GM12878 (cell line): ENCODE data around the gene LSM5. TPM values are rescaled to one million over a fixed set of nuclear protein-coding genes. Genes with fewer than 3 reads are reported as not detected.

Experiments used
- ATAC-seq: fragments of 200-7000 bp; cut with Tn5 transposase; 3 replicates; pipeline ENCODE4 v1.9.1; 2020; ENCODE audit warnings: mild to moderate bottlenecking, moderate library complexity
- BruUV-seq: library from RNA; stranded (reverse); fragments of 400-500 nt; replicated peaks from 2 replicates; lab custom pipeline; 2021; lab: Mats Ljungman, UMichigan
- CTCF ChIA-PET: fragments of 300-600 bp; sonication (Branson Sonifier 250); formaldehyde crosslinking; extraction: SDS; loops from one replicate; lab custom pipeline; 2021; ENCODE audit warnings: inconsistent platforms; lab: Yijun Ruan, JAX
- POLR2A ChIA-PET: fragments of 350-600 bp; formaldehyde crosslinking; extraction: SDS; loops from one replicate; lab custom pipeline; 2021; ENCODE audit warnings: inconsistent platforms; lab: Charles Lee
- RAD21 ChIA-PET: fragments of 300-600 bp; sonication (Branson Sonifier 250); formaldehyde crosslinking; loops from one replicate; lab custom pipeline; 2023; ENCODE audit warnings: antibody characterized with exemption; ENCODE audit not compliant: unreplicated experiment; lab: Charles Lee
- SMC1A ChIA-PET: fragments of 300-600 bp; sonication (Branson Sonifier 250); formaldehyde crosslinking; loops from one replicate; lab custom pipeline; 2023; ENCODE audit not compliant: unreplicated experiment, uncharacterized antibody; lab: Charles Lee
- DNase-seq: peaks from one replicate; pipeline ENCODE4 v3.0.0-alpha.2; 2011; ENCODE audit warnings: low read depth, low spot score
- FAIRE-seq: peaks from 3 replicates; lab custom pipeline; 2011; peaks lifted over from hg19 to GRCh38; lab: Jason Lieb, UNC
- H2AFZ ChIP-seq: 2 replicates; pipeline ENCODE4 v1.6.0; 2011; ENCODE audit warnings: low read depth, low read length, control low read depth; ENCODE audit not compliant: control insufficient read depth
- H3K27ac ChIP-seq: 2 replicates; pipeline ENCODE4 v1.5.1; 2011; ENCODE audit warnings: control low read depth; ENCODE audit not compliant: control insufficient read depth, insufficient read depth
- H3K27me3 ChIP-seq, 2 experiments: replicated peaks in 1 of 2; 2 replicates each; pipeline versions ENCODE4 v1.6.0 to v1.6.1; 2011; ENCODE audit warnings: low read length in 1 of 2; ENCODE audit not compliant: control insufficient read depth in 2 of 2, insufficient read depth in 2 of 2
- H3K36me3 ChIP-seq, 2 experiments: 2 replicates each; pipeline ENCODE4 v1.5.1; 2011; ENCODE audit warnings: low read length in 1 of 2; ENCODE audit not compliant: control insufficient read depth in 2 of 2, insufficient read depth in 2 of 2
- H3K4me1 ChIP-seq: 2 replicates; pipeline ENCODE4 v1.6.1; 2011; ENCODE audit warnings: mild to moderate bottlenecking, low read length, moderate library complexity, mixed read lengths; ENCODE audit not compliant: control insufficient read depth, insufficient read depth
- H3K4me2 ChIP-seq: 2 replicates; pipeline ENCODE4 v1.6.0; 2011; ENCODE audit warnings: control low read depth; ENCODE audit not compliant: control insufficient read depth, insufficient read depth
- H3K4me3 ChIP-seq: fragments of 200-600 bp; sonication (generic); 2 replicates; pipeline ENCODE4 v1.5.1; 2016
- H3K79me2 ChIP-seq: 2 replicates; pipeline ENCODE4 v1.6.0; 2011; ENCODE audit warnings: low read length; ENCODE audit not compliant: control insufficient read depth, insufficient read depth
- H3K9ac ChIP-seq: 2 replicates; pipeline ENCODE4 v1.8.0; 2011; ENCODE audit warnings: low read length, control low read depth, mixed read lengths; ENCODE audit not compliant: control insufficient read depth, insufficient read depth
- H3K9me3 ChIP-seq: replicated peaks from 3 replicates; pipeline ENCODE4 v1.5.1; 2011; ENCODE audit warnings: mild to moderate bottlenecking, low read length; ENCODE audit not compliant: control insufficient read depth, insufficient read depth
- H4K20me1 ChIP-seq: 2 replicates; pipeline ENCODE4 v1.6.0; 2011; ENCODE audit not compliant: control insufficient read depth, insufficient read depth
- ATF7 ChIP-seq: fragments of 450-650 bp; IDR thresholded peaks from 2 replicates; pipeline ENCODE4 v1.6.1; 2016; ENCODE audit warnings: low read depth, mild to moderate bottlenecking
- IKZF1 ChIP-seq: fragments of 450-650 bp; conservative IDR thresholded peaks from 2 replicates; pipeline ENCODE4 v1.6.1; 2017; ENCODE audit warnings: antibody characterized with exemption, mild to moderate bottlenecking
- RBBP5 ChIP-seq: fragments of 200-600 bp; sonication (generic); conservative IDR thresholded peaks from 2 replicates; pipeline ENCODE4 v1.6.1; 2016
- SP1 ChIP-seq: IDR thresholded peaks from one replicate; pipeline ENCODE4 v1.6.1; 2011; ENCODE audit warnings: low read depth, low read length
- WGBS: methylation state at CpG from one replicate; pipeline ENCODE4 v1.1.6; 2016; ENCODE audit warnings: low lambda C conversion rate; ENCODE audit not compliant: insufficient replicate concordance, insufficient coverage; ENCODE audit errors: missing lambda C conversion rate; 5-methylcytosine and 5-hydroxymethylcytosine counted together
- in situ Hi-C: fragments of 300-500 bp; cut with MboI; formaldehyde crosslinking; loops from 9 replicates; pipeline ENCODE4 v1.14.3; 2018; ENCODE audit warnings: mixed read lengths
- intact Hi-C: fragments of 100-400 bp; cut with micrococcal nuclease; formaldehyde crosslinking; loops from one replicate; pipeline ENCODE4 v1.14.2; 2022; ENCODE audit not compliant: unreplicated experiment
- polyA plus RNA-seq, 11 experiments: library from polyadenylated mRNA; depleted of rRNA in 4 of 11; unstranded in 6 of 11; stranded (reverse) in 5 of 11; fragments of >200 nt; fragmentation: Nextera tagmentation in 4 of 11; fragmentation: Illumina TruSeq in 1 of 11; extraction: Ambion mirVana in 4 of 11; extraction: Trizol in 1 of 11; gene quantifications; 1 replicate in 1 of 11; 2 replicates in 10 of 11; pipeline versions ENCODE4 v1.2.1 to v1.2.3, GENCODE V29; 2011 to 2016; ENCODE audit warnings: inconsistent platforms in 2 of 11, missing spikeins in 2 of 11, low read depth in 1 of 11
- total RNA-seq, 4 experiments: library from RNA; depleted of rRNA in 3 of 4; stranded (reverse); fragments of >200 nt in 3 of 4; fragmentation: Illumina TruSeq in 1 of 4; extraction: Trizol in 1 of 4; gene quantifications; 2 replicates each; pipeline versions ENCODE4 v1.2.1 to v1.2.3, GENCODE V29; 2013 to 2021
- TF ChIP-seq, protein P1 (sequence below): fragments of 450-650 bp; IDR thresholded peaks from 2 replicates; pipeline ENCODE4 v1.6.1; 2017; ENCODE audit warnings: low read depth, mild to moderate bottlenecking, moderate library complexity

Gene LSM5
- total and polyA plus RNA-seq, 10 of the 15 experiments (the other 5 are each of a cell fraction or from before 2014, with no cell fraction given) = 29.4 to 538 (median 145) TPM

DNA sequence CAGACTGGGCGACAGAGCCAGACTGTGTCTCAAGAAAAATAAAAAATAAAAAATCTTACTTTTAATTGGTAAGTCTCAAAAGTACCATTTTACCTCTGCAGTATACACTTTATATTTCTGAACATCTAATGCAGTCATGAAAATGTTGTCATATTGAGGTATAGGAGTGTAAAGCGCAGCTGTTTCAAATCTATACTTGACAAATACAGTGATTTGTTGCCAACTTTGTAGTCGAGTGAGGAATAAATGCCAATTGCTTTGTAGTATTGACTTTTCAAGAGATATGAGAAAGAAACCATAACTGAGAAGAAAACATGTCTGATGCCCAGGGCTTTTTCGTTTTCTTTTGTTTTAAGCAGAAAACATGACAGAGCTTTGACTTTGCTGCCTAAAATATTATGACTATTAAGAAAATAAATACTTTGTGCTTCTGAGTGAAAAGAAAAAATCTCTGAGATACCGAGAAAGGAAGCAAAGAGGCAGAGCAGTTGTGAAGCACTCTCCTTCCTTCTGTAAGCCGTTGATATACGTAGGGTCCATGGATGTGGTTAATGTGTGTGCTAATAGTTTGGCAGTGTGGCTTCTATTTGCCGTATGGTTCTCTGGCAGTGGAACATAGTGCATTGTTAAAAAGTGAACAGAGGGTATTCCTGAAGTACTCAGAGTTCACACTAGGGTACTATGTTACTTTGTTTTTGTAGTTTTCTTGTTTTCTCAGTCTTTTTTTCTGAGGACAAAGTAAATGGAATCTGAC is 43.3 kb upstream of the LSM5 start (continued):
- TF ChIP-seq, protein P1, sequence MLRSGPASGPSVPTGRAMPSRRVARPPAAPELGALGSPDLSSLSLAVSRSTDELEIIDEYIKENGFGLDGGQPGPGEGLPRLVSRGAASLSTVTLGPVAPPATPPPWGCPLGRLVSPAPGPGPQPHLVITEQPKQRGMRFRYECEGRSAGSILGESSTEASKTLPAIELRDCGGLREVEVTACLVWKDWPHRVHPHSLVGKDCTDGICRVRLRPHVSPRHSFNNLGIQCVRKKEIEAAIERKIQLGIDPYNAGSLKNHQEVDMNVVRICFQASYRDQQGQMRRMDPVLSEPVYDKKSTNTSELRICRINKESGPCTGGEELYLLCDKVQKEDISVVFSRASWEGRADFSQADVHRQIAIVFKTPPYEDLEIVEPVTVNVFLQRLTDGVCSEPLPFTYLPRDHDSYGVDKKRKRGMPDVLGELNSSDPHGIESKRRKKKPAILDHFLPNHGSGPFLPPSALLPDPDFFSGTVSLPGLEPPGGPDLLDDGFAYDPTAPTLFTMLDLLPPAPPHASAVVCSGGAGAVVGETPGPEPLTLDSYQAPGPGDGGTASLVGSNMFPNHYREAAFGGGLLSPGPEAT = no peak
- TF ChIP-seq IKZF1 (no peak), RBBP5 (no peak)

DNA sequence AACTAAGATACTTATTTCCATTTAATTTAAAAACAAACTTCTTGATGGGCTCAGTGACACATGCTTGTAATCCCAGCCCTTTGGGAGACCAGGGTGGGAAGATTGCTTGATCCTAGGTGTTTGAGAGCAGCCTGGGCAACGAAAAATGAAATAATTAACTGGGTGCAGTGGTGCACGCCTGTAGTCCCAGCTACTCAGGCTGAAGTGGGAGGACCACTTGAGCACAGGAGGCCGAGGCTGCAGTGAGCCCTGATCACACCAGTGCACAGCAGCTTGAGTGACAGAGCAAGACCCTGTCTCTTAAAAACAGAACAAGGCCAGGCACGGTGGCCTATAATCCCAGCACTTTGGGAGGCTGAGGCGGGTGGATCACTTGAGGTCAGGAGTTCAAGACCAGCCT is 42.5 kb upstream of the LSM5 start:
- WGBS = 85% methylated on average over 5 of the region's 5 CpGs
- no peak overlapping the region for H3K4me3 ChIP-seq
- no peak for TF ChIP-seq ATF7
- no peak for TF ChIP-seq SP1
- TF ChIP-seq, all 136 proteins: peak for 0
- H3K4me2 ChIP-seq = no peak overlapping the region
- no peaks in the 10 kb centered on the region; the same call in 1 of the 2 replicates for H3K79me2 ChIP-seq
- H4K20me1 ChIP-seq = no peaks in the 10 kb centered on the region
- in situ Hi-C loops = no loop called here
- no peak overlapping the region for H2AFZ ChIP-seq
- H3K9me3 ChIP-seq = no peaks in the 10 kb centered on the region; the same call in 2 of the 3 replicates
- no peak overlapping the region for H3K27ac ChIP-seq
- no TSS peak for BruUV-seq
- CTCF ChIA-PET = no interaction called here
- no peak overlapping the region for H3K9ac ChIP-seq
- RAD21 ChIA-PET = interaction anchor here (1.8 kb wide), 1 partner anchor 37 kb away, joined by 3 read pairs; the partner anchor contains the start of gene AVL9
- POLR2A ChIA-PET = no interaction called here
- H3K36me3 ChIP-seq = no peaks in the 10 kb centered on the region; a peak in 1 of 4 replicates
- DNase-seq (no peak), FAIRE-seq (no peak), ATAC-seq (no peak)
- H3K4me1 ChIP-seq = no peaks in the 10 kb centered on the region
- SMC1A ChIA-PET = no interaction called here
- H3K27me3 ChIP-seq = no peaks in the 10 kb centered on the region
- intact Hi-C loops = no loop called here
